Uterus (tissue), 4 donors: ENCODE measurements around the gene KATNBL1. TPM values are rescaled to one million over a fixed set of nuclear protein-coding genes. Genes with fewer than 3 reads are reported as not detected.
A peak's percentile ranks its signal among the peaks of the same experiment; 100 is the strongest.

Source experiments
- DNase-seq, 2 donors: peaks; one replicate each; pipeline ENCODE4 v3.0.0-alpha.2; 2019 to 2020
- H3K27ac ChIP-seq, 2 donors: fragments of 200-600 bp; sonication (generic); 1 replicate in 1 of 2; 2 replicates in 1 of 2; pipeline ENCODE4 v1.5.1; 2016 to 2018
- H3K27me3 ChIP-seq, 2 donors: fragments of 200-600 bp; sonication (generic); one replicate each; pipeline ENCODE4 v1.5.1; 2018 to 2019; ENCODE audit warnings: control low read depth in 1 of 2
- H3K36me3 ChIP-seq, 2 donors: fragments of 200-600 bp; sonication (generic); one replicate each; pipeline ENCODE4 v1.5.1; 2019; ENCODE audit warnings: control low read depth in 1 of 2
- H3K4me1 ChIP-seq, 2 donors: fragments of 200-600 bp; sonication (generic); one replicate each; pipeline ENCODE4 v1.5.1; 2018 to 2019; ENCODE audit warnings: control low read depth in 1 of 2
- H3K4me3 ChIP-seq, 2 donors: fragments of 200-600 bp; sonication (generic); 1 replicate in 1 of 2; 2 replicates in 1 of 2; pipeline ENCODE4 v1.5.1; 2018 to 2019; ENCODE audit warnings: mild to moderate bottlenecking in 1 of 2
- H3K9me3 ChIP-seq, 2 donors: fragments of 200-600 bp; sonication (generic); one replicate each; pipeline ENCODE4 v1.5.1; 2019; ENCODE audit warnings: control low read depth in 1 of 2
- CTCF ChIP-seq, 4 experiments: fragments of 200-600 bp in 2 of 4; fragments of 450-650 bp in 2 of 4; sonication (generic) in 2 of 4; IDR thresholded peaks; one replicate each; pipeline ENCODE4 v1.5.1; 2016 to 2019; ENCODE audit warnings: antibody characterized with exemption in 4 of 4, mild to moderate bottlenecking in 2 of 4, moderate library complexity in 1 of 4
- POLR2A ChIP-seq, 2 donors: fragments of 450-650 bp; IDR thresholded peaks; one replicate each; pipeline ENCODE4 v1.6.1; 2016; ENCODE audit warnings: antibody characterized with exemption in 2 of 2, mild to moderate bottlenecking in 1 of 2, moderate library complexity in 1 of 2
- intact Hi-C: fragments of 100-400 bp; cut with DNase I; formaldehyde crosslinking; loops from one replicate; pipeline ENCODE4 v1.15.1; 2023; ENCODE audit warnings: low total_unique reads
- total RNA-seq, 4 donors: library from RNA; depleted of rRNA in 3 of 4; stranded (reverse); fragments of >200 nt in 3 of 4; gene quantifications; one replicate each; pipeline versions ENCODE4 v1.1.0 to v1.2.4, GENCODE V29; 2014 to 2023
- donor health status: DM: yes; HTN: yes; CAD: no.

KATNBL1 gene
- total RNA-seq, 4 donors from 2014 or later, result 75.5 to 116 (median 97.8) TPM

GRCh38 chr15:34107315-34107714 lies 102.6 kb downstream of the KATNBL1 start:
- Histone ChIP-seq H3K4me1 (peaks cover 0 to 6% of the 10 kb centered on the region in 2 donors), H3K9me3 (no peaks in the 10 kb centered on the region), H3K27me3 (no peaks in the 10 kb centered on the region), H3K27ac (no peak overlapping the region), H3K4me3 (no peak overlapping the region), H3K36me3 (no peaks in the 10 kb centered on the region)
- intact Hi-C loops, result loop anchor here (10.0 kb wide), 1 partner anchor 107 kb away; the partner anchor contains the start of gene KATNBL1
- DNase-seq, result no peak
- no peak for TF ChIP-seq CTCF (IDR thresholded peaks at IDR 0.05)
- TF ChIP-seq POLR2A (IDR thresholded peaks at IDR 0.05), result no peak

- Histone ChIP-seq H3K27me3 (no peaks in the 10 kb centered on the region), H3K27ac (no peak overlapping the region), H3K4me3 (no peak overlapping the region), H3K9me3 (no peaks in the 10 kb centered on the region), H3K36me3 (no peaks in the 10 kb centered on the region), H3K4me1 (peaks cover 0 to 6% of the 10 kb centered on the region in 2 donors)
- DNase-seq, result no peak
- intact Hi-C loops, result loop anchor here (10.0 kb wide), 1 partner anchor 108 kb away; the partner anchor contains the start of gene KATNBL1
- TF ChIP-seq POLR2A (IDR thresholded peaks at IDR 0.05) (no peak), CTCF (IDR thresholded peaks at IDR 0.05) (no peak)
Observed at GRCh38 chr15:34106423-34106822, 103.5 kb downstream of the KATNBL1 start.

GRCh38 chr15:34102175-34102925 lies 107.5 kb downstream of the KATNBL1 start:
- intact Hi-C loops, result loop anchor here (10.0 kb wide), 1 partner anchor 112 kb away; the partner anchor contains the start of gene KATNBL1
- Histone ChIP-seq H3K27ac (peak overlapping the region; percentile 85), H3K9me3 (no peaks in the 10 kb centered on the region), H3K36me3 (no peaks in the 10 kb centered on the region), H3K27me3 (no peaks in the 10 kb centered on the region), H3K4me3 (peak overlapping the region; percentile 88 to 93), H3K4me1 (peaks cover 0 to 6% of the 10 kb centered on the region in 2 donors)
- DNase-seq, result no peak
- TF ChIP-seq POLR2A (IDR thresholded peaks at IDR 0.05) (no peak), CTCF (IDR thresholded peaks at IDR 0.05) (no peak)

- Histone ChIP-seq H3K27ac (peak within 1 kb of the TSS; percentile 85), H3K27me3 (no peaks in the 10 kb centered on the region), H3K4me1 (peaks cover 0 to 6% of the 10 kb centered on the region in 2 donors), H3K9me3 (no peaks in the 10 kb centered on the region), H3K36me3 (no peaks in the 10 kb centered on the region), H3K4me3 (peak within 1 kb of the TSS; percentile 88 to 93)
- intact Hi-C loops, result loop anchor here (10.0 kb wide), 1 partner anchor 113 kb away; the partner anchor contains the start of gene KATNBL1
- TF ChIP-seq POLR2A (IDR thresholded peaks at IDR 0.05), result peak; percentile 56 to 62
- peak in 1 of 4 experiments; percentile 33 for TF ChIP-seq CTCF (IDR thresholded peaks at IDR 0.05)
- peak; percentile 99 for DNase-seq
Observed at GRCh38 chr15:34101366-34102174, 108.3 kb downstream of the KATNBL1 start, which contains the start of the genes EMC7 and PGBD4. Gene EMC7, minus strand, starts transcription at chr15:34101862. Its CDS starts 23 bp downstream, at chr15:34101839. Gene PGBD4, plus strand, starts transcription at chr15:34102083. Its CDS starts 449 bp downstream, at chr15:34102532.
